GM12878 (cell line): ENCODE data around the gene SRGAP2C.
"Not testable (repeated sequence)": the region's sequence is repeated elsewhere in the genome, so short reads cannot be mapped to it uniquely, and the experiment has no call there.

Experiments used
- MEF2B ChIP-seq: fragments of 450-650 bp; IDR thresholded peaks from 2 replicates; pipeline ENCODE4 v1.6.1; 2018; ENCODE audit warnings: mild to moderate bottlenecking, moderate library complexity; ENCODE audit not compliant: partially characterized antibody, poor library complexity, severe bottlenecking
- NBN ChIP-seq: fragments of 450-650 bp; IDR thresholded peaks from 2 replicates; pipeline ENCODE4 v1.6.1; 2016
- NFIC ChIP-seq: IDR thresholded peaks from 2 replicates; pipeline ENCODE4 v1.6.1; 2012; ENCODE audit warnings: low read depth, mild to moderate bottlenecking, inconsistent platforms, low read length, moderate library complexity
- NFXL1 ChIP-seq: fragments of 450-650 bp; IDR thresholded peaks from 2 replicates; pipeline ENCODE4 v1.6.1; 2017; ENCODE audit warnings: antibody characterized with exemption, mild to moderate bottlenecking, borderline replicate concordance
- NR2C1 ChIP-seq: fragments of 450-650 bp; IDR thresholded peaks from 2 replicates; pipeline ENCODE4 v1.6.1; 2017; ENCODE audit warnings: antibody characterized with exemption, mild to moderate bottlenecking, moderate library complexity
- RB1 ChIP-seq: fragments of 450-650 bp; formaldehyde crosslinking; IDR thresholded peaks from 2 replicates; pipeline ENCODE4 v1.6.1; 2017; ENCODE audit warnings: mild to moderate bottlenecking, borderline replicate concordance
- RELA ChIP-seq: fragments of 450-650 bp; IDR thresholded peaks from 2 replicates; pipeline ENCODE4 v1.8.0; 2014; ENCODE audit warnings: borderline replicate concordance; ENCODE audit not compliant: partially characterized antibody
- RFX5 ChIP-seq: IDR thresholded peaks from 2 replicates; pipeline ENCODE4 v1.6.1; 2011; ENCODE audit warnings: low read depth, low read length, improper control_type of control experiment
- YY1 ChIP-seq: IDR thresholded peaks from 2 replicates; pipeline ENCODE4 v1.6.1; 2011; ENCODE audit warnings: low read depth, mild to moderate bottlenecking, low read length
- TF ChIP-seq, protein P1 (sequence below), 3 experiments: IDR thresholded peaks in 2 of 3; conservative IDR thresholded peaks in 1 of 3; 2 replicates each; pipeline ENCODE4 v1.5.1; 2011; ENCODE audit warnings: low read depth in 3 of 3, low read length in 3 of 3, mild to moderate bottlenecking in 3 of 3, control low read depth in 2 of 3, moderate library complexity in 2 of 3, inconsistent platforms in 1 of 3, mixed read lengths in 1 of 3; ENCODE audit not compliant: control insufficient read depth in 2 of 3, insufficient read depth in 1 of 3; ENCODE audit errors: extremely low read depth in 1 of 3
- TF ChIP-seq, protein P2 (sequence below): IDR thresholded peaks from 2 replicates; pipeline ENCODE4 v1.6.1; 2011; ENCODE audit warnings: borderline replicate concordance, low read depth, mild to moderate bottlenecking, moderate library complexity, mixed read lengths, low read length; ENCODE audit not compliant: insufficient read depth; ENCODE audit errors: extremely low read length

DNA sequence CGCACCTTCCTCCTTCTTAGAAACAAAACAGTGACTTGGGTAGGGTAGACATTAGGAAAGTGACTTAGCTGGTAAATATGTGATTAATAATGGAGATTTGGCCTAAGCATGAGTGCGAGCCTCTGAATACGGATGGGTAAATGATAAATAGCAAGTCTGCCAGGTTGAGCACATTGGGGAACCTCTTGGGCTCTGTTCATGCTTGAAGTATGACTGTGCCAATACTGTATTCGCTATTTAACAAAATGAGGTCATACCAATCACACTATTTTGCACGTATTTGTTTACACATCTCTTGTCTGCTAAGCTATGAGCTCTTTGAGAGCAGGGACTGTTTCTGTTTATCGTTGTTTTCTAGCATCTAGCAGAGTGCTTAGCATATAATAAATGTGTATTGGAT, 23.6 kb downstream of the SRGAP2C start:
- not testable (repeated sequence) for TF ChIP-seq RFX5, NFXL1, NBN, RELA, NR2C1, RB1, NFIC, MEF2B, YY1
- TF ChIP-seq, protein P1, sequence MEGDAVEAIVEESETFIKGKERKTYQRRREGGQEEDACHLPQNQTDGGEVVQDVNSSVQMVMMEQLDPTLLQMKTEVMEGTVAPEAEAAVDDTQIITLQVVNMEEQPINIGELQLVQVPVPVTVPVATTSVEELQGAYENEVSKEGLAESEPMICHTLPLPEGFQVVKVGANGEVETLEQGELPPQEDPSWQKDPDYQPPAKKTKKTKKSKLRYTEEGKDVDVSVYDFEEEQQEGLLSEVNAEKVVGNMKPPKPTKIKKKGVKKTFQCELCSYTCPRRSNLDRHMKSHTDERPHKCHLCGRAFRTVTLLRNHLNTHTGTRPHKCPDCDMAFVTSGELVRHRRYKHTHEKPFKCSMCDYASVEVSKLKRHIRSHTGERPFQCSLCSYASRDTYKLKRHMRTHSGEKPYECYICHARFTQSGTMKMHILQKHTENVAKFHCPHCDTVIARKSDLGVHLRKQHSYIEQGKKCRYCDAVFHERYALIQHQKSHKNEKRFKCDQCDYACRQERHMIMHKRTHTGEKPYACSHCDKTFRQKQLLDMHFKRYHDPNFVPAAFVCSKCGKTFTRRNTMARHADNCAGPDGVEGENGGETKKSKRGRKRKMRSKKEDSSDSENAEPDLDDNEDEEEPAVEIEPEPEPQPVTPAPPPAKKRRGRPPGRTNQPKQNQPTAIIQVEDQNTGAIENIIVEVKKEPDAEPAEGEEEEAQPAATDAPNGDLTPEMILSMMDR (IDR thresholded peaks at IDR 0.05 in 2 of 3, conservative IDR thresholded peaks at IDR 0.05 in 1 of 3; ENCODE audit: control insufficient read depth in 2 of 3, extremely low read depth in 1 of 3, insufficient read depth in 1 of 3, low read depth in 3 of 3, low read length in 3 of 3), result not testable (repeated sequence)
- TF ChIP-seq, protein P2, sequence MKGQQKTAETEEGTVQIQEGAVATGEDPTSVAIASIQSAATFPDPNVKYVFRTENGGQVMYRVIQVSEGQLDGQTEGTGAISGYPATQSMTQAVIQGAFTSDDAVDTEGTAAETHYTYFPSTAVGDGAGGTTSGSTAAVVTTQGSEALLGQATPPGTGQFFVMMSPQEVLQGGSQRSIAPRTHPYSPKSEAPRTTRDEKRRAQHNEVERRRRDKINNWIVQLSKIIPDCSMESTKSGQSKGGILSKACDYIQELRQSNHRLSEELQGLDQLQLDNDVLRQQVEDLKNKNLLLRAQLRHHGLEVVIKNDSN, result not testable (repeated sequence)
